GM06990 (cell line): ENCODE measurements around the gene APBA3.
"Not testable (repeated sequence)": the region's sequence is repeated elsewhere in the genome, so short reads cannot be mapped to it uniquely, and the experiment has no call there.

Source experiments
- DNase-seq: peaks from one replicate; pipeline ENCODE4 v3.0.0-alpha.2; 2011; ENCODE audit not compliant: insufficient read length; ENCODE audit errors: extremely low read depth
- H3K27me3 ChIP-seq: replicated peaks from 2 replicates; pipeline ENCODE4 v1.6.0; 2011; ENCODE audit warnings: low read length; ENCODE audit not compliant: control insufficient read depth, insufficient read depth
- H3K36me3 ChIP-seq: 2 replicates; pipeline ENCODE4 v1.5.1; 2011; ENCODE audit warnings: low read length; ENCODE audit not compliant: control insufficient read depth, insufficient read depth
- H3K4me3 ChIP-seq: replicated peaks from 2 replicates; pipeline ENCODE4 v1.5.1; 2011; ENCODE audit warnings: low read depth, mild to moderate bottlenecking, control low read depth, low read length
- TF ChIP-seq, protein P1 (sequence below): IDR thresholded peaks from 2 replicates; pipeline ENCODE4 v1.5.1; 2011; ENCODE audit warnings: low read length, control low read depth, mild to moderate bottlenecking, inconsistent platforms; ENCODE audit not compliant: insufficient read depth, poor library complexity, severe bottlenecking

The APBA3 gene

GRCh38 chr19:3766520-3766919, 5.0 kb upstream of the APBA3 start:
- H3K27me3 ChIP-seq = no peaks in the 10 kb centered on the region
- TF ChIP-seq, protein P1, sequence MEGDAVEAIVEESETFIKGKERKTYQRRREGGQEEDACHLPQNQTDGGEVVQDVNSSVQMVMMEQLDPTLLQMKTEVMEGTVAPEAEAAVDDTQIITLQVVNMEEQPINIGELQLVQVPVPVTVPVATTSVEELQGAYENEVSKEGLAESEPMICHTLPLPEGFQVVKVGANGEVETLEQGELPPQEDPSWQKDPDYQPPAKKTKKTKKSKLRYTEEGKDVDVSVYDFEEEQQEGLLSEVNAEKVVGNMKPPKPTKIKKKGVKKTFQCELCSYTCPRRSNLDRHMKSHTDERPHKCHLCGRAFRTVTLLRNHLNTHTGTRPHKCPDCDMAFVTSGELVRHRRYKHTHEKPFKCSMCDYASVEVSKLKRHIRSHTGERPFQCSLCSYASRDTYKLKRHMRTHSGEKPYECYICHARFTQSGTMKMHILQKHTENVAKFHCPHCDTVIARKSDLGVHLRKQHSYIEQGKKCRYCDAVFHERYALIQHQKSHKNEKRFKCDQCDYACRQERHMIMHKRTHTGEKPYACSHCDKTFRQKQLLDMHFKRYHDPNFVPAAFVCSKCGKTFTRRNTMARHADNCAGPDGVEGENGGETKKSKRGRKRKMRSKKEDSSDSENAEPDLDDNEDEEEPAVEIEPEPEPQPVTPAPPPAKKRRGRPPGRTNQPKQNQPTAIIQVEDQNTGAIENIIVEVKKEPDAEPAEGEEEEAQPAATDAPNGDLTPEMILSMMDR = no peak
- no peak for DNase-seq
- peaks cover 18% of the 10 kb centered on the region for H3K36me3 ChIP-seq
- no peak overlapping the region for H3K4me3 ChIP-seq

DNA sequence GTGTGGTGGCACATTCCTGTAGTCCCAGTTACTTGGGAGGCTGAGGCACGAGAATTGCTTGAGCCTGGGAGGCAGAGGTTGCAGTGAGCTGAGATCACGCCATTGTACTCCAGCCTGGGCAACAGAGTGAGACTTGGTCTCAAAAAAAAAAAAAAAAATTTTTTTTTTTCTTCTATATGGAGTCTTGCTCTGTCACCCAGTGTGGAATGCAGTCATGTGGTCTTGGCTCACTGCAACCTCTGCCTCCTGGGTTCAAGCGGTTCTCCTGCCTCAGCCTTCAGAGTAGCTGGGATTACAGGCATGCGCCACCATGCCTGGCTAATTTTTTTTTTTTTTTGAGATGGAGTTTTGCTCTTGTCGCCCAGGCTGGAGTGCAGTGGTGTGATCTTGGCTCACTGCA, 4.3 kb upstream of the APBA3 start:
- DNase-seq, H3K27me3 ChIP-seq, H3K4me3 ChIP-seq: not testable (repeated sequence)
- H3K36me3 ChIP-seq = peaks cover 18% of the 10 kb centered on the region

GRCh38 chr19:3765121-3765520, 3.6 kb upstream of the APBA3 start:
- H3K4me3 ChIP-seq = no peak overlapping the region
- peaks cover 18% of the 10 kb centered on the region for H3K36me3 ChIP-seq
- TF ChIP-seq, protein P1 = no peak
- no peak for DNase-seq
- no peaks in the 10 kb centered on the region for H3K27me3 ChIP-seq

- TF ChIP-seq, protein P1 = no peak
- no peaks in the 10 kb centered on the region for H3K27me3 ChIP-seq
- peaks cover 22% of the 10 kb centered on the region for H3K36me3 ChIP-seq
- peak within 1 kb of the TSS; percentile 76 for H3K4me3 ChIP-seq
- peak; percentile 99 for DNase-seq
Observed at GRCh38 chr19:3762501-3763459, 1.3 kb upstream of the APBA3 start, which contains the start of gene MRPL54. MRPL54 (plus strand) TSS chr19:3762682; CDS start chr19:3762701, 19 bp downstream.

DNA sequence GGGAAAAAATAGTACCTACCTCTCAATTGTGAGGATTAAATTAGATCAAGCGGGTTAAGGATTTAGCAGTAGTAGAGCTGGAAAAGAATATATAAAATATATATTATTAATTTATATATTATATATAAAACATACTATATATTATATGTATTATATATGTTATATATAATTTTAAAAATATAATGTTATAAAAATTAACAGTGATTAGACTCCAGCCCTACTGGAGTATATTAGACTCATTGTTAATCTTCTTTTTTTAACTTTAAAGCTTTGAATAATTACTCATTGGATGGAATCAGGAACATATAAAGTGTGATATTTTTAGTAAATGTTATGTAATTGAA, 610 bp upstream of the APBA3 start:
- TF ChIP-seq, protein P1 = no peak
- DNase-seq = no peak
- Histone ChIP-seq H3K27me3 (no peaks in the 10 kb centered on the region), H3K36me3 (peaks cover 18% of the 10 kb centered on the region), H3K4me3 (no peak overlapping the region)

DNA sequence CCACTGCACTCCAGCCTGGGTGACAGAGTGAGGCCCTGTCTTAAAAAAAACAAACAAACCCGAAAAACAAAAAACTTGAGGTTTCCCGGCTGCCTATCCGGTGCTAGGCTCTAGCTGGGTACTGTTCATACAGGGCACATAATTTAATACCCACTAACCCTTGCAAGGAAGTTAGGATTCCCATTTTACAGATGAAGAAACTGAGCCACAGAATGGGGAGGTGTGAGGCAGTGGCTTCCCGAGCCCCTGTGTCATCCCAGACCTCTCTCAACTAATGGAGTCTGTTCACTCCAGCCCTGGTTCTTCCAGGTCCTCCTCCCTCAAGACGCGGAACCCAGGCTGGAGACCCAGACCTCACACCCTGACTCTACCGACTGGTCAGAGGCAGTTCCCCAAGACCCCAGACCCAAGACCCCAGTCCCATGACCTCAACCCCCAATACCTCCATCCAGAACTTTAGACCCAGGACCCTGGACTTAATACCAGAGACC, 576 bp downstream of the APBA3 start:
- peak overlapping the region; percentile 76 for H3K4me3 ChIP-seq
- TF ChIP-seq, protein P1 = no peak

More for the DNA sequence above, 576 bp downstream of the APBA3 start:
- no peak for DNase-seq
- H3K36me3 ChIP-seq = peaks cover 12% of the 10 kb centered on the region
- H3K27me3 ChIP-seq = no peaks in the 10 kb centered on the region
